Activated CD4-positive, alpha-beta T cell treated with anti-CD3 and anti-CD28 coated beads, Interleukin-2, amount 50 U/mL, for 1 hour (primary cell): ENCODE data around the gene SLC5A1.

Source experiments
- DNase-seq: peaks from one replicate; pipeline ENCODE4 v3.0.0-alpha.2; 2020

Gene SLC5A1

GRCh38 chr22:32052244-32052643 lies 9.2 kb downstream of the SLC5A1 start:
- DNase-seq, result no peak

GRCh38 chr22:32052936-32053791 lies 10.1 kb downstream of the SLC5A1 start:
- no peak for DNase-seq

- DNase-seq, result no peak
Observed at GRCh38 chr22:32055069-32055468, 12.0 kb downstream of the SLC5A1 start.

GRCh38 chr22:32058656-32059260 lies 15.7 kb downstream of the SLC5A1 start:
- no peak for DNase-seq

- no peak for DNase-seq
Observed at GRCh38 chr22:32059426-32059825, 16.4 kb downstream of the SLC5A1 start.

GRCh38 chr22:32063701-32064100 lies 20.6 kb downstream of the SLC5A1 start:
- DNase-seq, result no peak

GRCh38 chr22:32066820-32067219 lies 23.8 kb downstream of the SLC5A1 start:
- no peak for DNase-seq

- DNase-seq, result no peak
Observed at GRCh38 chr22:32067613-32068012, 24.6 kb downstream of the SLC5A1 start.

- DNase-seq, result no peak
Observed at GRCh38 chr22:32069579-32070372, 26.7 kb downstream of the SLC5A1 start.

GRCh38 chr22:32073262-32073661 lies 30.2 kb downstream of the SLC5A1 start:
- no peak for DNase-seq

- no peak for DNase-seq
Observed at GRCh38 chr22:32073823-32074380, 30.8 kb downstream of the SLC5A1 start.

- DNase-seq, result no peak
Observed at GRCh38 chr22:32075997-32076760, 33.1 kb downstream of the SLC5A1 start.

GRCh38 chr22:32076761-32077084 lies 33.7 kb downstream of the SLC5A1 start:
- no peak for DNase-seq

- DNase-seq, result no peak
Observed at GRCh38 chr22:32077151-32077550, 34.1 kb downstream of the SLC5A1 start.

- no peak for DNase-seq
Observed at GRCh38 chr22:32079130-32080089, 36.3 kb downstream of the SLC5A1 start.

- peak; percentile 2 for DNase-seq
Observed at GRCh38 chr22:32080904-32081303, 37.8 kb downstream of the SLC5A1 start.

GRCh38 chr22:32082331-32082730 lies 39.3 kb downstream of the SLC5A1 start:
- DNase-seq, result no peak

GRCh38 chr22:32083000-32083399 lies 39.9 kb downstream of the SLC5A1 start:
- DNase-seq, result no peak

- no peak for DNase-seq
Observed at GRCh38 chr22:32083814-32084213, 40.8 kb downstream of the SLC5A1 start.

- DNase-seq, result no peak
Observed at GRCh38 chr22:32088084-32088483, 45.0 kb downstream of the SLC5A1 start.

- no peak for DNase-seq
Observed at GRCh38 chr22:32097018-32097417, 54.0 kb downstream of the SLC5A1 start.
